Cerebellar cortex (tissue), 1 donor: ENCODE data around the gene OXCT2.

ENCODE experiments used
- DNase-seq: peaks from one replicate; pipeline ENCODE4 v3.0.0-alpha.2; 2015; ENCODE audit warnings: low spot score

Gene OXCT2

GRCh38 chr1:39762550-39763540 is 8.3 kb downstream of the OXCT2 start:
- DNase-seq, result no peak

- no peak for DNase-seq
Measured at GRCh38 chr1:39761557-39762260, 9.4 kb downstream of the OXCT2 start.

- DNase-seq, result no peak
Measured at GRCh38 chr1:39761016-39761415, 10.1 kb downstream of the OXCT2 start.

GRCh38 chr1:39760074-39761008 is 10.8 kb downstream of the OXCT2 start:
- DNase-seq, result no peak

- no peak for DNase-seq
Measured at GRCh38 chr1:39759436-39759726, 11.8 kb downstream of the OXCT2 start.

GRCh38 chr1:39758556-39759435 is 12.4 kb downstream of the OXCT2 start:
- DNase-seq, result no peak

GRCh38 chr1:39757501-39757900 is 13.6 kb downstream of the OXCT2 start:
- DNase-seq, result no peak

GRCh38 chr1:39755965-39756659 is 15.0 kb downstream of the OXCT2 start:
- no peak for DNase-seq

- DNase-seq, result peak; percentile 65
Measured at GRCh38 chr1:39754906-39755504, 16.1 kb downstream of the OXCT2 start.

- DNase-seq, result peak; percentile 44
Measured at GRCh38 chr1:39754026-39754570, 17.1 kb downstream of the OXCT2 start.

- no peak for DNase-seq
Measured at GRCh38 chr1:39753132-39754025, 17.8 kb downstream of the OXCT2 start.

GRCh38 chr1:39752703-39753102 is 18.4 kb downstream of the OXCT2 start:
- DNase-seq, result no peak

GRCh38 chr1:39751595-39751994 is 19.6 kb downstream of the OXCT2 start:
- no peak for DNase-seq

GRCh38 chr1:39745016-39745670 is 26.0 kb downstream of the OXCT2 start:
- DNase-seq, result no peak

- DNase-seq, result peak; percentile 94
Measured at GRCh38 chr1:39738622-39739366, 32.4 kb downstream of the OXCT2 start, which contains the start of gene PPIE. TSS of gene PPIE (plus strand) at chr1:39738882. CDS start at chr1:39738901, 19 bp downstream.

GRCh38 chr1:39737546-39738169 is 33.5 kb downstream of the OXCT2 start:
- DNase-seq, result no peak

GRCh38 chr1:39735731-39736130 is 35.4 kb downstream of the OXCT2 start:
- no peak for DNase-seq
